CD1c-positive myeloid dendritic cell (primary cell): ENCODE data around the gene LBHD2.
A peak's percentile ranks its signal among the peaks of the same experiment; 100 is the strongest.
"Not testable (repeated sequence)": the region's sequence is repeated elsewhere in the genome, so short reads cannot be mapped to it uniquely, and the experiment has no call there.

ENCODE experiments used
- DNase-seq: peaks from one replicate; pipeline ENCODE4 v3.0.0-alpha.2; 2016; ENCODE audit errors: extremely low spot score

Gene LBHD2

GRCh38 chr14:103104389-103104653 is 20.3 kb downstream of the LBHD2 start:
- no peak for DNase-seq

- DNase-seq = peak; percentile 69
Measured at GRCh38 chr14:103104654-103105452, 20.8 kb downstream of the LBHD2 start.

GRCh38 chr14:103105580-103106150 is 21.7 kb downstream of the LBHD2 start:
- no peak for DNase-seq

GRCh38 chr14:103107455-103107854 is 23.4 kb downstream of the LBHD2 start:
- DNase-seq = no peak

GRCh38 chr14:103107941-103108748 is 24.1 kb downstream of the LBHD2 start:
- DNase-seq = no peak

- DNase-seq = peak; percentile 46
Measured at GRCh38 chr14:103108749-103109207, 24.8 kb downstream of the LBHD2 start.

- DNase-seq = no peak
Measured at GRCh38 chr14:103109535-103110441, 25.8 kb downstream of the LBHD2 start.

GRCh38 chr14:103110681-103111231 is 26.7 kb downstream of the LBHD2 start:
- DNase-seq = no peak

GRCh38 chr14:103111232-103111868 is 27.3 kb downstream of the LBHD2 start:
- DNase-seq = no peak

- no peak for DNase-seq
Measured at GRCh38 chr14:103112400-103113243, 28.6 kb downstream of the LBHD2 start.

GRCh38 chr14:103113303-103113702 is 29.3 kb downstream of the LBHD2 start:
- no peak for DNase-seq

- no peak for DNase-seq
Measured at GRCh38 chr14:103113774-103114173, 29.8 kb downstream of the LBHD2 start.

GRCh38 chr14:103115086-103115679 is 31.2 kb downstream of the LBHD2 start:
- not testable (repeated sequence) for DNase-seq

GRCh38 chr14:103115845-103116572 is 32.0 kb downstream of the LBHD2 start:
- DNase-seq = no peak

GRCh38 chr14:103116636-103117035 is 32.6 kb downstream of the LBHD2 start:
- no peak for DNase-seq

GRCh38 chr14:103117499-103117898 is 33.5 kb downstream of the LBHD2 start:
- DNase-seq = not testable (repeated sequence)

- DNase-seq = peak; percentile 83
Measured at GRCh38 chr14:103118018-103118662, 34.1 kb downstream of the LBHD2 start.

GRCh38 chr14:103118663-103119404 is 34.8 kb downstream of the LBHD2 start:
- peak; percentile 94 for DNase-seq
